Neural crest cell (in vitro differentiated cells): ENCODE measurements around the gene IFT22. TPM values are rescaled to one million over a fixed set of nuclear protein-coding genes. Genes with fewer than 3 reads are reported as not detected.
"Not testable (repeated sequence)": the region's sequence is repeated elsewhere in the genome, so short reads cannot be mapped to it uniquely, and the experiment has no call there.

ENCODE experiments used
- DNase-seq: peaks from one replicate; pipeline ENCODE4 v3.0.0; 2021; ENCODE audit warnings: low read depth, mixed read lengths, low spot score
- H3K27ac Mint-ChIP-seq: one replicate; pipeline ENCODE4 v1.8.0; 2021; ENCODE audit warnings: mild to moderate bottlenecking, mixed read lengths; ENCODE audit not compliant: unreplicated experiment
- H3K27me3 Mint-ChIP-seq: 2 replicates; pipeline ENCODE4 v1.8.0; 2021; ENCODE audit warnings: low read depth, mild to moderate bottlenecking, mixed read lengths
- H3K36me3 Mint-ChIP-seq: 2 replicates; pipeline ENCODE4 v1.8.0; 2021; ENCODE audit warnings: low read depth, mild to moderate bottlenecking, mixed read lengths
- H3K4me1 Mint-ChIP-seq: 2 replicates; pipeline ENCODE4 v1.8.0; 2021; ENCODE audit warnings: mixed read lengths
- H3K4me3 Mint-ChIP-seq: one replicate; pipeline ENCODE4 v1.8.0; 2021; ENCODE audit warnings: mild to moderate bottlenecking, mixed read lengths
- H3K9me3 Mint-ChIP-seq: 2 replicates; pipeline ENCODE4 v1.8.0; 2021; ENCODE audit warnings: mixed read lengths
- total RNA-seq: library from RNA; stranded (reverse); gene quantifications from 2 replicates; pipeline ENCODE4 v1.2.1, GENCODE V29; 2021
- TF ChIP-seq, protein P1 (sequence below): fragments of 200-600 bp; sonication (generic); conservative IDR thresholded peaks from 2 replicates; pipeline ENCODE4 v1.5.0; 2021; ENCODE audit warnings: antibody characterized with exemption, mild to moderate bottlenecking

IFT22 gene
- total RNA-seq, 1 donor from 2014 or later = 48.0 TPM

DNA sequence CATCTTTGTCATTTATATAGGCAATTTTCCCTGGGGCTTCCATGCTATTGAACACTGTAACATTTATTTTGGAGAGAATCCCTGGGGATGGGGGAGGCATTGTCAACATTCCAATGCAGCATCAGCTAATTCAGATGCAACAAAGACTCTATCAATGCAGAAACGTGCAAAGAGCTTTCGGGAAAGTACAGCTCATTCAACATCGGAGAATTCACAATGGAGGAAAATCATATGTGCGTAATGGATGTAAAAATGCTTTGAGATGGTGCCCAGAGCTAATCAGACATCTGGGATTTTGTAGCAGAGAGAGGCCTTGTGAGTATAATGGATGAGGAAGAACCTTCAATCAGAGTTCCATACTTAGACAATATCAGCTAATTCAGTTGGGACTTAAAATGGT, 48.4 kb downstream of the IFT22 start:
- no peaks in the 10 kb centered on the region for H3K9me3 Mint-ChIP-seq
- H3K27ac Mint-ChIP-seq = no peak overlapping the region
- H3K36me3 Mint-ChIP-seq = no peaks in the 10 kb centered on the region
- DNase-seq = no peak
- peaks cover 17% of the 10 kb centered on the region for H3K4me1 Mint-ChIP-seq
- H3K4me3 Mint-ChIP-seq = no peak overlapping the region
- TF ChIP-seq, protein P1, sequence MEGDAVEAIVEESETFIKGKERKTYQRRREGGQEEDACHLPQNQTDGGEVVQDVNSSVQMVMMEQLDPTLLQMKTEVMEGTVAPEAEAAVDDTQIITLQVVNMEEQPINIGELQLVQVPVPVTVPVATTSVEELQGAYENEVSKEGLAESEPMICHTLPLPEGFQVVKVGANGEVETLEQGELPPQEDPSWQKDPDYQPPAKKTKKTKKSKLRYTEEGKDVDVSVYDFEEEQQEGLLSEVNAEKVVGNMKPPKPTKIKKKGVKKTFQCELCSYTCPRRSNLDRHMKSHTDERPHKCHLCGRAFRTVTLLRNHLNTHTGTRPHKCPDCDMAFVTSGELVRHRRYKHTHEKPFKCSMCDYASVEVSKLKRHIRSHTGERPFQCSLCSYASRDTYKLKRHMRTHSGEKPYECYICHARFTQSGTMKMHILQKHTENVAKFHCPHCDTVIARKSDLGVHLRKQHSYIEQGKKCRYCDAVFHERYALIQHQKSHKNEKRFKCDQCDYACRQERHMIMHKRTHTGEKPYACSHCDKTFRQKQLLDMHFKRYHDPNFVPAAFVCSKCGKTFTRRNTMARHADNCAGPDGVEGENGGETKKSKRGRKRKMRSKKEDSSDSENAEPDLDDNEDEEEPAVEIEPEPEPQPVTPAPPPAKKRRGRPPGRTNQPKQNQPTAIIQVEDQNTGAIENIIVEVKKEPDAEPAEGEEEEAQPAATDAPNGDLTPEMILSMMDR = no peak
- no peaks in the 10 kb centered on the region for H3K27me3 Mint-ChIP-seq

DNA sequence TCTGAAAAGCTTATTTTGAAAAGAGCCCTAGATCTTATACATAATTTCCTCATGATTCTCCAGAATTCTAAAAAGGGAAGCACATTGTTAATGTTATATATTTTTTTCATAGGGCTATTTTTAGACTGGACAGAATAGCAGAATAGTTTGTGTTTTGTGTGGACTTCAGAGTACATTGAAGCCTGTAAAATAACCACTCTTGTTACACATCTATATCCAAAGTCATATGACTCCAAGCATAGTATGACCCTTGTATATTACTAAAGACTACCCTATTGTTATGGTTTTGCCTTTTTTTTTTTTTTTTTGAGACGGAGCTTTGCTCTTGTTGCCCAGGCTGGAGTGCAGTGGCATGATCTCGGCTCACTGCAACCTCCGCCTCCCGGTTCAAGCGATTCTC, 50.6 kb downstream of the IFT22 start:
- H3K27me3 Mint-ChIP-seq = no peaks in the 10 kb centered on the region
- H3K36me3 Mint-ChIP-seq = no peaks in the 10 kb centered on the region
- no peak overlapping the region for H3K27ac Mint-ChIP-seq
- TF ChIP-seq, protein P1 = no peak
- H3K4me3 Mint-ChIP-seq = no peak overlapping the region
- peaks cover 17% of the 10 kb centered on the region for H3K4me1 Mint-ChIP-seq
- DNase-seq = no peak
- H3K9me3 Mint-ChIP-seq = no peaks in the 10 kb centered on the region

DNA sequence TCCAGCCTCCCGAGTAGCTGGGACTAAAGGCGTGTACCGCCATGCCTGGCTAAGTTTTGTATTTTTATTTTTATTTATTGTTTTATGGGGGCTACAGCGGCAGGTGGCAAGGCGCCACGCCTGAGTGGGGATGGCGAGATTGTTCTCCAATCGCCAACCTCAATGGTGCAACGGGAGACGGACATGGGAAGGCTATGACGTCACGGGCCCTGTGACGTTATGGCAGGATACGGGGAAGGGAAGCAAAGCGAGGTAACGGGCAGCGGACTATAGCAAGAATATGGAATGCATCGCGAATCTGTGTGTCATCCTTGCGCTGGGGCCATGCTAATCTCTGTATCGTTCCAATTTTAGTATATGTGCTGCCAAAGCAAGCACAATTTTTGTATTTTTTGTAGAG, 51.9 kb downstream of the IFT22 start:
- Mint-ChIP-seq H3K27me3 (no peaks in the 10 kb centered on the region), H3K36me3 (no peaks in the 10 kb centered on the region), H3K9me3 (no peaks in the 10 kb centered on the region), H3K4me1 (peaks cover 17% of the 10 kb centered on the region), H3K4me3 (no peak overlapping the region), H3K27ac (no peak overlapping the region)
- TF ChIP-seq, protein P1 = no peak
- no peak for DNase-seq

DNA sequence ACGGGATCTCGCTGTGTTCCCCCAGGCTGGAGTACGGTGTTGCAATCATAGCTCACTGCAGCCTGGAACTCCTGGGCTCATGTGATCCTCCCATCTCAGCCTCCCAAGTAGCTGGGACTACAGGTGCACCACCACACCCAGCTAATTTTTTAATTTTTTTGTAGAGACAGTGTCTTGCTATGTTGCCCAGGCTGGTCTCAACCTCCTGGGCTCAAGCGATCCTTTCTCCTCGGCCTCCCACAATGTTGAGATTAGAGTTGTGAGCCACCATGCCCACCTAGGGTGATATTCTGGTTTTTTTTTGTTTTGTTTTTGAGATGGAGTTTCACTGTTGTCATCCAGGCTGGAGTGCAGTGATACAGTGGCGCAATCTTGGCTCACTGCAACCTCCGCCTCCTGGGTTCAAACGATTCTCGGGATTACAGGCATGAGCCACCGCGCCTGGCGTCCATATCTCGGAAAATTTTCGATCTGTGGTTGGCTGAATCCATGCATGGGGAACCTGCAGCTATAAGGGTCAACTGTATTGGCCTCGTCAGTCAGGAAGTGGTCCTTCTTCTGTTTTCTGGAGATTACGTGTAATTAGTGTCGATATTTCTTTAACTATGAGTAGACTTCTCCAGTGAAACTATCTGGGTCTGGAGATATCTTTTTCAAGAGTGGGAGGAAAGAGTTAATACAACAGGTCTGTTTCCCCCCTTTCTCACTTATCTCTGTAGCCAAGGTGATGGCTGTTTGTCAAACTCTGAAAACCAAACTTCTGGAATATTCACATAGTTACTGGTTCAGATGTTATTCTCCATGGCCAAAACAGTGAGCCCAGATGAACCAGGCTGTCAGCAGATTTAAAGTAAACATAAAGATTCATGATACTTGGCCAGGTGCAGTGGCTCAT, 55.7 kb downstream of the IFT22 start:
- Mint-ChIP-seq H3K9me3 (no peaks in the 10 kb centered on the region), H3K4me3 (no peak overlapping the region), H3K36me3 (no peaks in the 10 kb centered on the region), H3K4me1 (peaks cover 5% of the 10 kb centered on the region), H3K27me3 (no peaks in the 10 kb centered on the region), H3K27ac (no peak overlapping the region)
- TF ChIP-seq, protein P1 = no peak
- DNase-seq = no peak

GRCh38 chr7:101264102-101264706, 57.4 kb downstream of the IFT22 start:
- not testable (repeated sequence) for H3K27me3 Mint-ChIP-seq, H3K4me1 Mint-ChIP-seq, H3K9me3 Mint-ChIP-seq, H3K36me3 Mint-ChIP-seq, DNase-seq, H3K27ac Mint-ChIP-seq, H3K4me3 Mint-ChIP-seq

Other genes starting within 250 kb of the IFT22 start
- gene TRIM56, start 236.3 kb downstream of the IFT22 start, total RNA-seq = 16.0 and 17.2 TPM in 2 replicates
- gene SERPINE1, start 194.7 kb downstream of the IFT22 start, total RNA-seq = 0.07 TPM in 1 of 2 replicates, not detected in the other
- gene AP1S1, start 167.3 kb downstream of the IFT22 start, total RNA-seq = 78.8 and 90.1 TPM in 2 replicates
- 8.7 and 9.1 TPM in 2 replicates for gene VGF, start 156.2 kb downstream of the IFT22 start, total RNA-seq
- 0.70 and 1.7 TPM in 2 replicates for gene NAT16, start 141.5 kb downstream of the IFT22 start, total RNA-seq
- gene MOGAT3, start 120.8 kb downstream of the IFT22 start, total RNA-seq = not detected in 2 replicates
- gene PLOD3, start 104.2 kb downstream of the IFT22 start, total RNA-seq = 86.9 and 98.0 TPM in 2 replicates
- gene ZNHIT1, start 103.6 kb downstream of the IFT22 start, total RNA-seq = 53.3 and 53.7 TPM in 2 replicates
- 9.1 and 10.4 TPM in 2 replicates for gene CLDN15, start 84.0 kb downstream of the IFT22 start, total RNA-seq
- gene FIS1, start 76.7 kb downstream of the IFT22 start, total RNA-seq = 104 and 106 TPM in 2 replicates
- 38.3 and 39.2 TPM in 2 replicates for gene COL26A1, start 41.1 kb upstream of the IFT22 start, total RNA-seq